NCI-H1417 treated with DMSO at 0.1 percent for 48 hours (cell line): ENCODE measurements around the gene CCDC187.

Experiments used
- DNase-seq: peaks from one replicate; lab custom pipeline; 2025; lab: John Stamatoyannopoulos, UW

Gene CCDC187

DNA sequence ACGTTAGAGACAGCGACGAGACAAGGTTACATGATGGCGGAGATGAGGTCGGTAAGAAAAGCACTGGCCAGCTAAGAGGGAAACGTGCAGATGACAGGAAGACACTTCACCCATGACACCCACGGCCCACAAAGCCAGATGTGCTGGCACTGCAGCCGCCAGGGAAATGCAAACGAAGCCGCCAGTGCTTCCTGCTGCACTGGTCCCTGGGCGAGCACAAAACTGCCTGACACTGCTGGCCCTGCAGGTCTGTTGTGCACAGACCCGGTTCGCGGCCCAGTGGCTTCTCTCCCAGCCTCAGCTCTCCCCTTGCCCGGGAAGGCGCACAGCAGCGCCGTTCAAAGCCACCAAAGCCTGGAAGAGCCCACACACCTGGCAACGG is 78.5 kb downstream of the CCDC187 start:
- no peak for DNase-seq

DNA sequence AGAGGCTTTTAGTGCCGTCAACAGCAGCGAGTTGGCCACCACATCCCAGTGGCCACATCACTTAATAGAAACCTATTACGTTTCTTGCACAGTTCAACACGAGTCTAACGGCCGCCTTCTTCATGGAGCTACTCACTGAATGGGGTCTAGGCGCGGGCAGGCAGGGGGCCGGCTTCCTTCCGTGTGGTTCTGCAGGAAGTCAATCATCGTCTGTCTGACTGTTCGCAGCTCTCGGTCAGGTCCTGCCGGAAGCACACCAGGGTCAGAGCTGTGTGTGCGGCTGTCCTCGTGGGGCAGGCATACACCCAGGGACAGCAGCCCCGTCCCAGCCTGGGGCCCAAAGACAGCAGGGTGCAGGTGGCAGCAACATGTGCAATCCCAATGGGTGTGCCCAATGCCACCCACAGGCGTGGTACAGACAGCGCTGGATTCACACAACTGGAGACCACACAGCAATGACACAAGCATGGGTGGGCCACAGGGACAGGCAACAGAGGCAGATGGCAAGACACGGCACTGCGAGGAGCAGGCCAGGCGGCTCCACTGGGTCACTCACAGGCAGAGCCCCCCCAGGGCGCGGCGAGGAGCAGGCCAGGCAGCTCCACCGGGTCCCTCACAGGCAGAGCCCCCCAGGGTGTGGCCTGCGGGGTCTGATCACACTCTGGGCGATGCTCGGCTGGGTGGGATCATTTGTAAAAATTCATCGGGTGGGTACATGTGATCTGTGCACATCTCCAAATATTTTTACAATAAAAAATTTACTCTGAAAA is 79.8 kb downstream of the CCDC187 start:
- no peak for DNase-seq

DNA sequence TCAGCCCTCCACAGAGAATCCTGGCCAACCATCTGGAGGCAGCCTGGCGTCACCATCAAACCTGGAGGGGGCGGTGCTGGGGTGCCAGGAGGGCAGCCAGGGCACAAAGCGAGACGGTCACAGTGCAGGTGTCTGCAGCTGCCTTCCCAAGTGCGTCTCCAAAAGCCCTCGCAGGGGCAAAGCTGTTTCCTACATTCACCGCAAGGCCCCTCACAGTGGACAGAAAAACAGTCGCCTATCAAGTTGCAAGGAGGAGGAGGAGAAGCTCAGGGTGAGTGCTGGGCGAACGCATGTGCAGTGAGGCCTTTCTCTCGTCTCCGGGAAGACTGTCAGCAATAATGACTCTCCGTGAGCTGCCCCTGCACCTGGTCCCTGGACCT is 81.0 kb downstream of the CCDC187 start:
- no peak for DNase-seq

DNA sequence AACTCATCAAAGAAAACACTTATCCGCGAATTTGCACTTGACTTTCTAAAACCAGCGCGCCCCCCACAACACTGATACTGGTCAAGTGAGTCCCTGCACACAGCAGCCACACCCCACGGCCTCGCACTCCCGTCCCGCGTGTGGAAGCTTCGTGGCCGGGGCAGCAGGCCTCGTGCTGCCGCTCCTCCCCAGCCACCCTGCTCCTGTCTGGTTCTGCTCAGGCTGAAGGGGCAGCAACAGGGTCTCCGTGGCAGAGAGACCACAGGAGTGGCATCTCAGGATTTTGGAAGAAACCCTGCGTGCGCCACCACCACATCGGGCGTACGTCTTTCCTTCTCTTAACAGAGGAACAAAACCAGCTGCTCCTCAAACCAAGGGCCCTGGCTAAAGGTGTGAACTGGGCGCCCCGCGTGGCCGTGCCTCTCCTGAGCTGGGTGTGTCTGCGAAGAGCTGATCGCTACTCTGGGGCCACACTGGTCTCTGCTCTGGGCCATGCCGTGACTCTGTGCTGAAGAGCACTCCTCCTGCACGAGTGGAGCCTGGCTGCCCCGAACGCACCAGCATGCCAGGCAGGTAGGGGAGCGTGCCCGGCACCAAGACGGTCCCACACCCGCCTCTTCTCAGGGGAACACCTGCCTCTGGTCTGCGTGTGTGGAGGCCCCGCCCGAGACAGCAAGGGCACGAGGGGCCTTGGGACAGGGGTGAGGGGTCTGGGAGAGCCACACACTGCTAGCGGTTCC is 81.6 kb downstream of the CCDC187 start:
- no peak for DNase-seq

- DNase-seq = no peak
Measured at GRCh38 chr9:136220017-136220729, 83.7 kb downstream of the CCDC187 start.

DNA sequence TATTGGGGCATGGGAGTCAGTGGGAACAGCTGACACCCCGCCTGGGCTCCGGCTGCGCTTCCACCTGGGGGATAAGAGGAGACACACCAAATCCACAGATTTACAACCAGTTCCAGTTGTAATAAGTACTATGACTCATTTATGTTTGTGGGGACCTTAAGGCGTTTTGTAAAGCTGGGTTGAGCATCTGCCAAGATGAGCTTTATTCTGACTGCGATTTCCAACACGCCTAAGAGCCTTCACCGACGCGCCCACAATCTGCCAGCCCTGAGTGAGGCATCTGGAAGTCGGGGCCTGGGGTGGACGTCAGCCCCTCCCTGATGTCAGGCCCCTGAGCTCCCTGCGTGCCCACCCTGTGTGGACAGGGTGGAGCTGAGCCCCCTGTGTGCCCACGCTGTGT is 84.6 kb downstream of the CCDC187 start:
- no peak for DNase-seq

- no peak for DNase-seq
Measured at GRCh38 chr9:136218673-136219072, 85.2 kb downstream of the CCDC187 start.

- no peak for DNase-seq
Measured at GRCh38 chr9:136218271-136218670, 85.6 kb downstream of the CCDC187 start.

GRCh38 chr9:136216541-136217244 is 87.2 kb downstream of the CCDC187 start:
- no peak for DNase-seq

DNA sequence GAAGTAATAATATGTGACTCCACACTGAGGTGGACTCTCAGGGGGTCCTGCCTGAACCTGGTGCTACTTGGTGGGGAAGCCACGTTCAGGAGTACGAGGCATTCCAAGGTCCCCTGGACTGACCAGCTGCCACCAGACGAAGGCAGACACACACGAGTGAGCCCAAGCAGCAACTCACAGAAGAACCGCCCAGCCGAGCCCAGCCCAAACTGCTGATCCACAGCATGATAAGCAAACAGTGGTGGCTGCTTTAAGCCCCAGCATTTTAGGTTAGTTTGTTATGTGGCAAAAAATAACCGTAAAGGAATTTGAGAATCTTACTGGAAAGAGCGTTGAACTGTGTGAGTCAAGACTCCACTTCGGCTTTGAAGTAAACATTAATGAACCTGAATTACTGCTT is 90.2 kb downstream of the CCDC187 start:
- no peak for DNase-seq

- no peak for DNase-seq
Measured at GRCh38 chr9:136212345-136212950, 91.4 kb downstream of the CCDC187 start.

DNA sequence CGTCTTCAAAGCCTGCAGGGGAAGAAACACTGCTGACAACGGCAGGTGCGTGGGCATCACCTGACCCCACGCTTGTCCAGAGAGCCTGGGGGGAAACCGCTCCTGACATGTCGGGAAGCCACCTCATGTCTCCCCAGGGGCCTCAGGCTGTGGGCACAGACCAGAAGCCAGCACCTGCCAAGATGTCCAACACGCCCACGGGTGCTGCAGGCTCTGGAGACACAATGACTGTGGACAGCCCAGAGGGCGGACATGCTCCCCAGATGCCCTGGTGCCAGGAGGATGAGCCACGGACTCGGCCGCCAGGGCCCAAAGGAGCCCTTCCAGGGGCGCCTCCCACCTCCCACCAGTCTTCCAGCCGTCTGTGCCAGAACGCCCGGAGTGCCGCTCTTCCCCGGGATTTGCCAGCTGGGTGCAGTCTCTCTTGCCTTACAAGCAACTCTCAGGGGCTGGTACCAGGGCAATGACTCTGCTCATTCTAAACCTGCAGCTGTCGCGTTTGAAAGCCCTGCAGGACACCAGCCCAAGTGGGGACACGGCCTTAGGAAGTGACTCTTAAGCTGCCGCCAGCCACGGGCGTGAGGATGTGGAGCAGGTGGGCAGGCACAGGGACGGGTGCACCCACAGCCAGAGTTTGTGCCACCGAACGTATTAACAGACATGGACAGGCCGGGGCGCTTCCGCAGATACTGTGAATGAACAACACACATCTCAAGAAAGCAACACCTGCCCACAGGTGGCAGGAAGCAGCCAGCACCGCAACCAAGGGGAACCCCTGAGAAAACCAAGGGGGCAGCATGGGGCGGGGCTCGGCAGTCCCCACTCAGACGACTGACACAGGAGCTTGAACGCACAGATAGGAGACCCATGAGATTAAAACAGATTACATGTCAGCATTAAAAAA is 92.2 kb downstream of the CCDC187 start:
- DNase-seq = no peak

DNA sequence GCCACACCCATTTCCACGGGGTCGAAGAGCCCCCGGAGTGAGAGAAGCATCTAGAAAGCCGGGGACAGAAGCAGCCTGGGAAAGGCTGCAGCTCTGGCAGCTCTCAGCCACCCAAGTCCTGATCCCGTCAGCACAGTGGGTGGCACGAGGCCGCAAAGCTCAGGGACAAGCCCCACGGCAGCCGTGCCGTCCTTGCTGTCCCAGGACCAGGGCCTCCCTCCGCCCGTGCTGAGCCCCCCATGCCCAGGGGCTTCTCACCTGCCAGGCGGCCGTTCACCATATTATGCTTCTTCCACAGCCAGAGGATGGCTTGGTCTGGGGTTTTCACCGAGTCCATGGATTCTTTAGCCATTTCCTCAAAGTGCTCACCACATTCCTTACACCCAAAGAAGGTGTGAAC is 92.9 kb downstream of the CCDC187 start:
- no peak for DNase-seq

GRCh38 chr9:136210276-136210675 is 93.6 kb downstream of the CCDC187 start:
- no peak for DNase-seq

- no peak for DNase-seq
Measured at GRCh38 chr9:136209786-136210185, 94.1 kb downstream of the CCDC187 start.

- no peak for DNase-seq
Measured at GRCh38 chr9:136209232-136209631, 94.7 kb downstream of the CCDC187 start.

DNA sequence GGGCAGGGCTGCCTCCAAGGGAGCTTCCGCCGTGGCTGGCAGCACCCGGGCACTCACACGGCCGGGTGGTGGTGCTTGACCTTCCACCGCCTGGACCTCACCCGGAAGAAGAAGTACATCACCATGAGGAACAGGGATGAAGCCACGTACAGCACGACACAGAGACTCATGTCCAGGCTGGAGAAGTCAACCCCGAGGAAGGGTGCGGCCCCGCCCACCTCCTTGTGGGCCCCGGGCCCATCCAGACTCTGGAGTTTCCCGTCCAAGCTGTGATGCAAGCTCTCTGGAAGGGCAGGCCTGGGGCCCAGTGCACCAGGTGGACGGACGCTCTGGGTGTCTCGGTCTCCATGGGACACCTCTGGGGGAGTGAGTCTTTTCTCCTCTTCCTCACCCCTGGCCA is 95.2 kb downstream of the CCDC187 start:
- no peak for DNase-seq

DNA sequence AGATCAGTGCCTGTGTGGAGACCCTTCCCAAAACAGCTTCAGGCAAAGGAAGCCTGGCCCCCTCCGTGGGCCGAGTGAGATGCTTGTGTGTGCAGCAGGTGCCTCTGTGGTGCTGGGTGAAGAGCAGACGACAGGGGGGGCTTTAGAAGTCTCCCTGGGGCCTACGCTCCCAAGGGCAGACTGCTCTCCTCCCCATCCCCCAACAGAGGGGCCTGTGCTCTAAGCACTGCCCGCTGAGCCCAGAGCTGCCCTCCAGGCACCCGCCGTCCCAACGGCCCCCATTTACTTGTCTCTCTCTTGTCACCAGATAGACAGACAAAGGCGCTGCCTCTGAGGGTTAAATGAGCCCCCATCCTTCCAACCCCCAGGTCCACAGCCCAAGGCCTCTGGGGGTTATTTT is 96.3 kb downstream of the CCDC187 start:
- DNase-seq = no peak

DNA sequence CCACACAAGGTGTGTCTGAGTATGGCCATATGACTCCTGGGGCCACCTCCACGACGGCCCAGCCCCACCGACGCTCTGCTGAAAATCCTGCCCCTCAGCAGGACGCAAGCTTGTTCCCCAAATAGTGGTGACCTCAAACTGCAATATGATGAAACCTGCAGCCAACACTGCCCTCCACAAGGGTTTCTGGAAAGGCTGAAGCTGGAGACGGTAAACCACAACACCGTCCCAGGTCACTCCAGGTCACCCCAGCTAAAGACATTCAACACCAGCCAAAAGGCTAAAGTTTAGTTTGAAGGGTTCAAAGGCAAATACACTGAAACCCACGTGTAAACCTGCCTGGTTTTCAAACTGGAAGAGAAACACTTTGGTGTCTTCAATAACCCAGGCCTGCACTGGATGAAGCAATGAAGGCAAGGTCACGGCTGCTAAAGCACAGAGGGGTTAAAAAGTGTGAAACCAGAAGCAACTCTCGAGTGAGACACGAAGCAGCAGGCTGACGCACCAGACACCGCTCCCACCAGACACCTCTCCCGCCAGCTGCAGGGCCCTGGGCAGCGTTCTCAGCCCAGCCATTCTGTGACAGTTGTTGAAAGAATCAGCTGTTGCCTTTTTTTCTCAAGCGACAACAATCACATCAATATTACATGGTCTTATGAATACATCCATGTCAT is 97.2 kb downstream of the CCDC187 start:
- no peak for DNase-seq

DNA sequence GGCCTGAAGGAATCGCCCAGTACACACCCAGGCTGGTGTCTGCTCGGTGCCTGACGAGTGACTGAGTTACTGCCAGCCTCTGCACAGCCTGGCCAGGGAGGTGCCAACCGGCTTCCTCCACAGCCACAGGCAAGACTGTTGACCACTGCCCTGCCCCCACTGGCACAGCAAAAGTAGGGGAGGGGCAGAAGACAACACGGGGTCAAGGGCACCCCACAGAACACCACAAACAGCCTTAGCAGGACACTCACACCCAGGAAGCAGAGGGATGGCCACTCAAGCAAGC is 98.2 kb downstream of the CCDC187 start:
- DNase-seq = no peak
